Measurements from ENCODE around the gene WBP2. TPM values are rescaled to one million over a fixed set of nuclear protein-coding genes. Genes with fewer than 3 reads are reported as not detected.

WBP2 gene
- total RNA-seq, 1 donor from 2014 or later: 17.9 TPM

- Histone ChIP-seq H3K4me3 (ENCODE audit: low read depth, low read length) (no peak overlapping the region), H3K36me3 (ENCODE audit: control insufficient read depth, insufficient read depth, low read length) (peaks cover 16% of the 10 kb centered on the region), H3K27me3 (ENCODE audit: control insufficient read depth, insufficient read depth, low read length) (no peaks in the 10 kb centered on the region)
- no peak for FAIRE-seq
- DNase-seq (ENCODE audit: low read depth): no peak
- TF ChIP-seq CTCF (IDR thresholded peaks at IDR 0.05; ENCODE audit: insufficient read depth, low read length, severe bottlenecking): no peak
These were observed 46.1 kb downstream of the WBP2 start for GRCh38 chr17:75808905-75809621.

GRCh38 chr17:75808549-75808904 lies 46.6 kb downstream of the WBP2 start:
- Histone ChIP-seq H3K36me3 (ENCODE audit: control insufficient read depth, insufficient read depth, low read length) (peaks cover 14% of the 10 kb centered on the region), H3K4me3 (ENCODE audit: low read depth, low read length) (no peak overlapping the region), H3K27me3 (ENCODE audit: control insufficient read depth, insufficient read depth, low read length) (no peaks in the 10 kb centered on the region)
- DNase-seq (ENCODE audit: low read depth) (no peak), FAIRE-seq (no peak)
- TF ChIP-seq CTCF (IDR thresholded peaks at IDR 0.05; ENCODE audit: insufficient read depth, low read length, severe bottlenecking): no peak

- H3K4me3 ChIP-seq (ENCODE audit: low read depth, low read length): no peak overlapping the region
- H3K36me3 ChIP-seq (ENCODE audit: control insufficient read depth, insufficient read depth, low read length): peaks cover 11% of the 10 kb centered on the region
- FAIRE-seq (no peak), DNase-seq (ENCODE audit: low read depth) (no peak)
- no peak for TF ChIP-seq CTCF (IDR thresholded peaks at IDR 0.05; ENCODE audit: insufficient read depth, low read length, severe bottlenecking)
- H3K27me3 ChIP-seq (ENCODE audit: control insufficient read depth, insufficient read depth, low read length): no peaks in the 10 kb centered on the region
These were observed 47.3 kb downstream of the WBP2 start for GRCh38 chr17:75807861-75808260.

GRCh38 chr17:75806822-75807500 lies 48.2 kb downstream of the WBP2 start:
- Histone ChIP-seq H3K4me3 (ENCODE audit: low read depth, low read length) (no peak overlapping the region), H3K27me3 (ENCODE audit: control insufficient read depth, insufficient read depth, low read length) (no peaks in the 10 kb centered on the region), H3K36me3 (ENCODE audit: control insufficient read depth, insufficient read depth, low read length) (peaks cover 3% of the 10 kb centered on the region)
- no peak for TF ChIP-seq CTCF (IDR thresholded peaks at IDR 0.05; ENCODE audit: insufficient read depth, low read length, severe bottlenecking)
- FAIRE-seq (no peak), DNase-seq (ENCODE audit: low read depth) (no peak)

- Histone ChIP-seq H3K4me3 (ENCODE audit: low read depth, low read length) (no peak overlapping the region), H3K36me3 (ENCODE audit: control insufficient read depth, insufficient read depth, low read length) (peaks cover 6% of the 10 kb centered on the region), H3K27me3 (ENCODE audit: control insufficient read depth, insufficient read depth, low read length) (no peaks in the 10 kb centered on the region)
- no peak for TF ChIP-seq CTCF (IDR thresholded peaks at IDR 0.05; ENCODE audit: insufficient read depth, low read length, severe bottlenecking)
- FAIRE-seq (no peak), DNase-seq (ENCODE audit: low read depth) (no peak)
These were observed 51.3 kb downstream of the WBP2 start for GRCh38 chr17:75803883-75804282.

Data from bronchial epithelial cell (primary cell).